ENCODE measurements around the gene SF3B3.
"Not testable (repeated sequence)": the region's sequence is repeated elsewhere in the genome, so short reads cannot be mapped to it uniquely, and the experiment has no call there.

The SF3B3 gene

GRCh38 chr16:70611785-70612303, 88.2 kb downstream of the SF3B3 start:
- Histone ChIP-seq H3K27ac (ENCODE audit: insufficient read depth, low read length, poor library complexity, severe bottlenecking) (no peak overlapping the region), H3K27me3 (replicated peaks; ENCODE audit: control insufficient read depth, insufficient read depth, low read length, poor library complexity, severe bottlenecking) (no peaks in the 10 kb centered on the region), H3K9me3 (ENCODE audit: control insufficient read depth, low read length) (no peaks in the 10 kb centered on the region), H3K36me3 (ENCODE audit: control insufficient read depth, insufficient read depth, low read length) (no peaks in the 10 kb centered on the region), H3K4me1 (ENCODE audit: control insufficient read depth, insufficient read depth, low read length, poor library complexity, severe bottlenecking) (no peaks in the 10 kb centered on the region), H3K4me3 (ENCODE audit: insufficient read depth, low read depth, low read length, poor library complexity, severe bottlenecking) (no peak overlapping the region)
- no peak for DNase-seq

- Histone ChIP-seq H3K9me3 (ENCODE audit: control insufficient read depth, low read length) (no peaks in the 10 kb centered on the region), H3K4me3 (ENCODE audit: insufficient read depth, low read depth, low read length, poor library complexity, severe bottlenecking) (no peak overlapping the region), H3K4me1 (ENCODE audit: control insufficient read depth, insufficient read depth, low read length, poor library complexity, severe bottlenecking) (no peaks in the 10 kb centered on the region), H3K27me3 (replicated peaks; ENCODE audit: control insufficient read depth, insufficient read depth, low read length, poor library complexity, severe bottlenecking) (no peaks in the 10 kb centered on the region), H3K36me3 (ENCODE audit: control insufficient read depth, insufficient read depth, low read length) (no peaks in the 10 kb centered on the region), H3K27ac (ENCODE audit: insufficient read depth, low read length, poor library complexity, severe bottlenecking) (no peak overlapping the region)
- no peak for DNase-seq
Observed at GRCh38 chr16:70612931-70613330, 89.3 kb downstream of the SF3B3 start.

- H3K9me3 ChIP-seq (ENCODE audit: control insufficient read depth, low read length), result no peaks in the 10 kb centered on the region
- no peak for DNase-seq
- H3K27me3 ChIP-seq (replicated peaks; ENCODE audit: control insufficient read depth, insufficient read depth, low read length, poor library complexity, severe bottlenecking), result no peaks in the 10 kb centered on the region
- H3K36me3 ChIP-seq (ENCODE audit: control insufficient read depth, insufficient read depth, low read length), result no peaks in the 10 kb centered on the region
- no peak overlapping the region for H3K27ac ChIP-seq (ENCODE audit: insufficient read depth, low read length, poor library complexity, severe bottlenecking)
- H3K4me3 ChIP-seq (ENCODE audit: insufficient read depth, low read depth, low read length, poor library complexity, severe bottlenecking), result no peak overlapping the region
- no peaks in the 10 kb centered on the region for H3K4me1 ChIP-seq (ENCODE audit: control insufficient read depth, insufficient read depth, low read length, poor library complexity, severe bottlenecking)
Observed at GRCh38 chr16:70614208-70614951, 90.8 kb downstream of the SF3B3 start.

GRCh38 chr16:70615945-70616344, 92.3 kb downstream of the SF3B3 start:
- DNase-seq, result no peak
- H3K27me3 ChIP-seq (replicated peaks; ENCODE audit: control insufficient read depth, insufficient read depth, low read length, poor library complexity, severe bottlenecking), result no peaks in the 10 kb centered on the region
- no peaks in the 10 kb centered on the region for H3K9me3 ChIP-seq (ENCODE audit: control insufficient read depth, low read length)
- no peak overlapping the region for H3K27ac ChIP-seq (ENCODE audit: insufficient read depth, low read length, poor library complexity, severe bottlenecking)
- H3K4me1 ChIP-seq (ENCODE audit: control insufficient read depth, insufficient read depth, low read length, poor library complexity, severe bottlenecking), result no peaks in the 10 kb centered on the region
- H3K36me3 ChIP-seq (ENCODE audit: control insufficient read depth, insufficient read depth, low read length), result no peaks in the 10 kb centered on the region
- no peak overlapping the region for H3K4me3 ChIP-seq (ENCODE audit: insufficient read depth, low read depth, low read length, poor library complexity, severe bottlenecking)

- H3K27ac ChIP-seq (ENCODE audit: insufficient read depth, low read length, poor library complexity, severe bottlenecking); DNase-seq; H3K4me1 ChIP-seq (ENCODE audit: control insufficient read depth, insufficient read depth, low read length, poor library complexity, severe bottlenecking); H3K4me3 ChIP-seq (ENCODE audit: insufficient read depth, low read depth, low read length, poor library complexity, severe bottlenecking); H3K27me3 ChIP-seq (replicated peaks; ENCODE audit: control insufficient read depth, insufficient read depth, low read length, poor library complexity, severe bottlenecking); H3K9me3 ChIP-seq (ENCODE audit: control insufficient read depth, low read length); H3K36me3 ChIP-seq (ENCODE audit: control insufficient read depth, insufficient read depth, low read length): not testable (repeated sequence)
Observed at GRCh38 chr16:70621864-70622263, 98.2 kb downstream of the SF3B3 start.

Measured in effector memory CD4-positive, alpha-beta T cell (primary cell).